ENCODE measurements around the gene C2orf92.
A peak's percentile ranks its signal among the peaks of the same experiment; 100 is the strongest.

Gene C2orf92

DNA sequence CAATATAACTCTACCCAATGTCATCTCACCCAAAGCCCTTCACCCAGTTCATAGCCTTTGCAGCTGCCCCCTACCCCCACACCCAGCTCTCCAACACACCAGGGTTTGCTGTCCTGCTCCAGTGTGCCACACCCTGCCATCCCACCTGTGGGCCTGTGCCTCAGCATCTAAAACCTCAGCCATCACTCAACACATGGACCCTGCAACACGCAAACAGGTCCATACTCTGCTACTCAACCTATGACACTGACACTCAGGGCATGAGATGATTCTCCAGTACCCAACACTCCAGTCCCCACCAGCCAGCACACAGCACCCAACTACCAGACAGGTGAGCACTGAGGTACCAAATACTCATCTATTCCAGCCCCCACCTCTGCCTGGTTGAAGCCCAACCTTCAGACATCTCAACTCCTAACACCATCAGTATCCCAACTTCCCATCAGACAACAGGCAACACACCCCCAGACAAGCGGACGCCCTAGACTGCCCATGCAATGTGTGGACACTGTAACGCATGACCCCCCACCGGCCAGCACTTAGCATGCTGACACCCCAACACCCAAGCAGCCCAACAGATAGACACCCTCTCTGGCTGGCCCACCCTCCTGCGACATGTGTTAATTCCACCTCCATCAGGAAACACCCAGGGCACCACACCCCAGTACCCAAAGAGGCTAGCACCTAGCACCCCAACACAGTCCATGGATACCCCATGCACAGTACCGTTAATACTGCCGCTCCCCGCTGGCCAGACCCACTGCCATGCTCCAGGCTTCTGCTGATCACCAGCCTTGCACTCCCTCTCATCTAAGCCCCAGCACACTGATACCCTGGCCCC, 68.9 kb downstream of the C2orf92 start:
- TF ChIP-seq, protein P1, sequence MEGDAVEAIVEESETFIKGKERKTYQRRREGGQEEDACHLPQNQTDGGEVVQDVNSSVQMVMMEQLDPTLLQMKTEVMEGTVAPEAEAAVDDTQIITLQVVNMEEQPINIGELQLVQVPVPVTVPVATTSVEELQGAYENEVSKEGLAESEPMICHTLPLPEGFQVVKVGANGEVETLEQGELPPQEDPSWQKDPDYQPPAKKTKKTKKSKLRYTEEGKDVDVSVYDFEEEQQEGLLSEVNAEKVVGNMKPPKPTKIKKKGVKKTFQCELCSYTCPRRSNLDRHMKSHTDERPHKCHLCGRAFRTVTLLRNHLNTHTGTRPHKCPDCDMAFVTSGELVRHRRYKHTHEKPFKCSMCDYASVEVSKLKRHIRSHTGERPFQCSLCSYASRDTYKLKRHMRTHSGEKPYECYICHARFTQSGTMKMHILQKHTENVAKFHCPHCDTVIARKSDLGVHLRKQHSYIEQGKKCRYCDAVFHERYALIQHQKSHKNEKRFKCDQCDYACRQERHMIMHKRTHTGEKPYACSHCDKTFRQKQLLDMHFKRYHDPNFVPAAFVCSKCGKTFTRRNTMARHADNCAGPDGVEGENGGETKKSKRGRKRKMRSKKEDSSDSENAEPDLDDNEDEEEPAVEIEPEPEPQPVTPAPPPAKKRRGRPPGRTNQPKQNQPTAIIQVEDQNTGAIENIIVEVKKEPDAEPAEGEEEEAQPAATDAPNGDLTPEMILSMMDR (IDR thresholded peaks at IDR 0.05; ENCODE audit: extremely low read depth, insufficient read depth, missing control alignments), result no peak
- no peak for DNase-seq (ENCODE audit: low spot score)
- in situ Hi-C loops (cut with MboI; ENCODE audit: low pct_unique_long_range_greater_than_20kb, low sequenced_read_pairs, unreplicated experiment), result no loop called here

DNA sequence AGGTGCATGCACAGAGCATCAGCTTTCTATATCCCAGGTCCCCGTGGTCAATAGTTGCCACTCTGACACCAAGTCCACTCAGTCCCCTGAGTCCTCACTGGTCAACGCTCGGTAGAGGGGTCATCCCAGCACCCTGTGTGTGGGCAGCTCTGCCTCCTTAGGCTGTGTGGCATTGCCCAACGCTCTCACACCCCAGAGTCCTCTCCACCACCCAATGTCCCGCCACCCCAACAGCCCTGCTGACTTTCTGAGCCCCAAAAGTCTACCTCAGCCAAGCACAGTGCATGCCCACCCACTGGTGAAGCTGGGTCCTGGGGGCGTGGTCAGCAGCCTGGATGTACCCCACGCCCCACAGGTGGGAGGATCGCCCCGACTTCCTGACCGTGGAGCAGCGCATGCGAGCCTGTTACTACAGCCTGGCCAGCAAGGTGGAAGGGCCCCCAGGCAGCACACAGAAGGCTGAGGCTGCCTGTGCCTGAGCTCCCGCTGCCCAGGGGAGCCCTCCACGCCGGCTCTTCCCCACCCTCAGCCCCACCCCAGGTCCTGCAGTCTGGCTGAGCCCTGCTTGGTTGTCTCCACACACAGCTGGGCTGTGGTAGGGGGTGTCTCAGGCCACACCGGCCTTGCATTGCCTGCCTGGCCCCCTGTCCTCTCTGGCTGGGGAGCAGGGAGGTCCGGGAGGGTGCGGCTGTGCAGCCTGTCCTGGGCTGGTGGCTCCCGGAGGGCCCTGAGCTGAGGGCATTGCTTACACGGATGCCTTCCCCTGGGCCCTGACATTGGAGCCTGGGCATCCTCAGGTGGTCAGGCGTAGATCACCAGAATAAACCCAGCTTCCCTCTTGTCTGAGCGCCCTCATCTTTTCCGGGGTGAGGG, 69.7 kb downstream of the C2orf92 start:
- DNase-seq (ENCODE audit: low spot score), result no peak
- TF ChIP-seq, protein P1 (IDR thresholded peaks at IDR 0.05; ENCODE audit: extremely low read depth, insufficient read depth, missing control alignments), result no peak
- in situ Hi-C loops (cut with MboI; ENCODE audit: low pct_unique_long_range_greater_than_20kb, low sequenced_read_pairs, unreplicated experiment), result no loop called here

GRCh38 chr2:97739893-97740245, 70.4 kb downstream of the C2orf92 start:
- in situ Hi-C loops (cut with MboI; ENCODE audit: low pct_unique_long_range_greater_than_20kb, low sequenced_read_pairs, unreplicated experiment), result no loop called here
- no peak for DNase-seq (ENCODE audit: low spot score)
- TF ChIP-seq, protein P1 (IDR thresholded peaks at IDR 0.05; ENCODE audit: extremely low read depth, insufficient read depth, missing control alignments), result no peak

DNA sequence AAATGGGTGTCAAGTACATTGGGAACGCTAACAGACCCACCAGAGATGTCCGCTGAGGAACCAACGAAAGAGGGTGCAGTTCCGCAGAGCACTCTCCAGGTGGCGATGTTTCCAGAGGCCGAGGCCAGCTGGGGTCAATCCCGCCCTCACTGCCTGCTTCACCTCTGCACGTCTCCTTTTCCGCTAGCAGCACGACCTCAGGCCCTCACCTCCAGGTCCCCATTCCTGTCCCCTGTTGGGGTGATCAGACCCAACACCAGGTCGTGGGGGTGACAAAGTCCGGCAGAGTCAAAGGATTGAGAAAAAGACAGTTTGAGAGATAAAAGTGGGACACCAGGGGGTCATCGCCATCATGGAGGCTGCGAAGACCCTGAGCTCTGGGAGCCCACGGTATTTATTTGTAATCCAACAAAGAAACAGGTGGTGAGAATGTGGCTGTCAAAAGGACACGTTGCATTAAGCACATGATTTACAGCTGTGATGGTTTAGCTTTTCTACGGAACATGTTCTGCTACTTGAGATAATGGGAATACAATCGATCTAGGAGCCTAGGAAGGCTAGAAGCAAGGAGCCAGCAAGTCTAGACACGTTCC, 71.2 kb downstream of the C2orf92 start:
- TF ChIP-seq, protein P1 (IDR thresholded peaks at IDR 0.05; ENCODE audit: extremely low read depth, insufficient read depth, missing control alignments), result peak; percentile 67

GRCh38 chr2:97741251-97741650, 71.7 kb downstream of the C2orf92 start:
- TF ChIP-seq, protein P1 (IDR thresholded peaks at IDR 0.05; ENCODE audit: extremely low read depth, insufficient read depth, missing control alignments), result no peak

More for the DNA sequence above, 71.2 kb downstream of the C2orf92 start:
- in situ Hi-C loops (cut with MboI; ENCODE audit: low pct_unique_long_range_greater_than_20kb, low sequenced_read_pairs, unreplicated experiment), result no loop called here
- DNase-seq (ENCODE audit: low spot score), result peak; percentile 74

GRCh38 chr2:97741686-97742085, 72.2 kb downstream of the C2orf92 start:
- DNase-seq (ENCODE audit: low spot score), result no peak
- in situ Hi-C loops (cut with MboI; ENCODE audit: low pct_unique_long_range_greater_than_20kb, low sequenced_read_pairs, unreplicated experiment), result no loop called here
- TF ChIP-seq, protein P1 (IDR thresholded peaks at IDR 0.05; ENCODE audit: extremely low read depth, insufficient read depth, missing control alignments), result no peak

More at GRCh38 chr2:97741251-97741650, 71.7 kb downstream of the C2orf92 start:
- in situ Hi-C loops (cut with MboI; ENCODE audit: low pct_unique_long_range_greater_than_20kb, low sequenced_read_pairs, unreplicated experiment), result no loop called here
- DNase-seq (ENCODE audit: low spot score), result no peak

Measured in GM13977 (cell line).